Adrenal gland (tissue), 5 donors: ENCODE results near the gene KIAA1958.

Experiments used
- CTCF ChIP-seq, 6 experiments: fragments of 450-650 bp in 4 of 6; fragments of 200-600 bp in 2 of 6; sonication (generic) in 1 of 6; IDR thresholded peaks; 1 replicate in 5 of 6; 2 replicates in 1 of 6; pipeline versions ENCODE4 v1.5.1 to v1.8.0; 2016 to 2021; ENCODE audit warnings: antibody characterized with exemption in 6 of 6, mild to moderate bottlenecking in 2 of 6, moderate library complexity in 1 of 6
- POLR2A ChIP-seq, 2 donors: fragments of 450-650 bp; IDR thresholded peaks; one replicate each; pipeline ENCODE4 v1.6.1; 2017; ENCODE audit warnings: antibody characterized with exemption in 2 of 2, mild to moderate bottlenecking in 2 of 2, moderate library complexity in 1 of 2
- donor health status: DM: no; HTN: no; CAD: no.

GRCh38 chr9:112642126-112642525 lies 155.5 kb downstream of the KIAA1958 start:
- TF ChIP-seq CTCF (IDR thresholded peaks at IDR 0.05), result no peak
- TF ChIP-seq POLR2A (IDR thresholded peaks at IDR 0.05), result no peak
